Keratinocyte (primary cell): ENCODE results near the gene RERE. TPM values are rescaled to one million over a fixed set of nuclear protein-coding genes. Genes with fewer than 3 reads are reported as not detected.

Source experiments
- DNase-seq: peaks from one replicate; pipeline ENCODE4 v3.0.0-alpha.2; 2011; ENCODE audit warnings: low read depth, missing footprints, low spot score
- FAIRE-seq: peaks from 2 replicates; lab custom pipeline; 2011; peaks lifted over from hg19 to GRCh38; lab: Jason Lieb, UNC
- H2AFZ ChIP-seq: 2 replicates; pipeline ENCODE4 v1.6.0; 2012; ENCODE audit warnings: low read length, control low read depth, inconsistent platforms; ENCODE audit not compliant: control insufficient read depth
- H3K27ac ChIP-seq: 2 replicates; pipeline ENCODE4 v1.5.1; 2011; ENCODE audit warnings: low read length; ENCODE audit not compliant: control insufficient read depth, insufficient read depth
- H3K27me3 ChIP-seq: 3 replicates; pipeline ENCODE4 v1.6.0; 2011; ENCODE audit warnings: low read length; ENCODE audit not compliant: control insufficient read depth, insufficient read depth; ENCODE audit errors: extremely low read depth
- H3K36me3 ChIP-seq, 2 experiments: 2 replicates in 1 of 2; 3 replicates in 1 of 2; pipeline ENCODE4 v1.5.1; 2011; ENCODE audit warnings: low read length in 2 of 2, mild to moderate bottlenecking in 1 of 2; ENCODE audit not compliant: control insufficient read depth in 2 of 2, insufficient read depth in 2 of 2; ENCODE audit errors: extremely low read depth in 1 of 2
- H3K4me1 ChIP-seq: 3 replicates; pipeline ENCODE4 v1.5.1; 2011; ENCODE audit warnings: low read length; ENCODE audit not compliant: control insufficient read depth, insufficient read depth; ENCODE audit errors: extremely low read depth
- H3K4me2 ChIP-seq: 3 replicates; pipeline ENCODE4 v1.6.0; 2011; ENCODE audit warnings: low read depth, low read length; ENCODE audit not compliant: control insufficient read depth, insufficient read depth; ENCODE audit errors: extremely low read depth
- H3K4me3 ChIP-seq, 3 experiments: fragments of 200-600 bp in 1 of 3; sonication (generic) in 1 of 3; 2 replicates in 2 of 3; 3 replicates in 1 of 3; pipeline ENCODE4 v1.5.1; 2011 to 2016; ENCODE audit warnings: low read length in 3 of 3, mild to moderate bottlenecking in 3 of 3, control low read depth in 2 of 3, inconsistent platforms in 1 of 3, low read depth in 1 of 3, mixed read lengths in 1 of 3, mixed run types in 1 of 3, moderate library complexity in 1 of 3; ENCODE audit not compliant: control insufficient read depth in 2 of 3, insufficient read depth in 2 of 3; ENCODE audit errors: extremely low read depth in 1 of 3
- H3K79me2 ChIP-seq: 2 replicates; pipeline ENCODE4 v1.6.0; 2012; ENCODE audit warnings: low read length; ENCODE audit not compliant: control insufficient read depth, insufficient read depth
- H3K9ac ChIP-seq: 3 replicates; pipeline ENCODE4 v1.6.0; 2011; ENCODE audit warnings: low read length; ENCODE audit not compliant: control insufficient read depth, insufficient read depth; ENCODE audit errors: extremely low read depth
- H3K9me1 ChIP-seq: 3 replicates; pipeline ENCODE4 v1.6.0; 2011; ENCODE audit warnings: low read length; ENCODE audit not compliant: control insufficient read depth, insufficient read depth; ENCODE audit errors: extremely low read depth
- H3K9me3 ChIP-seq: 2 replicates; pipeline ENCODE4 v1.5.1; 2012; ENCODE audit warnings: low read depth, low read length; ENCODE audit not compliant: control insufficient read depth
- H4K20me1 ChIP-seq: 3 replicates; pipeline ENCODE4 v1.6.0; 2011; ENCODE audit warnings: low read length; ENCODE audit not compliant: control insufficient read depth, insufficient read depth; ENCODE audit errors: extremely low read depth
- EZH2 ChIP-seq: IDR thresholded peaks from one replicate; pipeline ENCODE4 v1.6.1; 2012; ENCODE audit warnings: inconsistent platforms, mild to moderate bottlenecking, low read length, moderate library complexity
- dilution Hi-C: fragments of 300-500 bp; cut with MboI; formaldehyde crosslinking; loops from one replicate; pipeline ENCODE4 v1.7.0; 2020; ENCODE audit warnings: low sequenced_read_pairs; ENCODE audit not compliant: extremely low pct_ligation_motif_present
- polyA plus RNA-seq, 5 experiments: library from polyadenylated mRNA; depleted of rRNA in 3 of 5; stranded (reverse) in 3 of 5; stranded (forward) in 1 of 5; unstranded in 1 of 5; fragments of >200 nt; gene quantifications; 1 replicate in 1 of 5; 2 replicates in 3 of 5; 3 replicates in 1 of 5; pipeline versions ENCODE4 v1.2.1 to v1.2.3, GENCODE V29; 2011 to 2012; ENCODE audit warnings: missing spikeins in 2 of 5, low read depth in 1 of 5, low replicate concordance in 1 of 5
- TF ChIP-seq, protein P1 (sequence below), 3 experiments: IDR thresholded peaks in 1 of 3; conservative IDR thresholded peaks in 1 of 3; optimal IDR thresholded peaks in 1 of 3; 2 replicates in 2 of 3; 3 replicates in 1 of 3; pipeline versions ENCODE3 to v1.5.1; 2011; ENCODE audit warnings: low read length in 3 of 3, mild to moderate bottlenecking in 3 of 3, moderate library complexity in 2 of 3, control low read depth in 1 of 3, inconsistent platforms in 1 of 3; ENCODE audit not compliant: insufficient read depth in 2 of 3; ENCODE audit errors: extremely low read depth in 1 of 3

RERE gene
- polyA plus RNA-seq, 1 donor (not counting 4 experiments of a cell fraction or from before 2014, with no cell fraction given): 3.8 TPM

- no peak for DNase-seq
- Histone ChIP-seq H4K20me1 (no peaks in the 10 kb centered on the region), H3K9me1 (no peaks in the 10 kb centered on the region), H3K9ac (no peak overlapping the region), H3K27ac (no peak overlapping the region), H3K79me2 (peaks cover 4% of the 10 kb centered on the region), H3K4me2 (no peak overlapping the region), H2AFZ (no peak overlapping the region), H3K27me3 (no peaks in the 10 kb centered on the region), H3K4me1 (peaks cover 9% of the 10 kb centered on the region), H3K4me3 (no peak overlapping the region), H3K36me3 (peaks cover 0 to 2% of the 10 kb centered on the region in 2 experiments), H3K9me3 (peaks cover 2% of the 10 kb centered on the region)
- dilution Hi-C loops: loop anchor here (25.0 kb wide), 1 partner anchor 100 kb away; no protein-coding TSS in a partner anchor
- peak; percentile 23 for FAIRE-seq
- TF ChIP-seq, protein P1, sequence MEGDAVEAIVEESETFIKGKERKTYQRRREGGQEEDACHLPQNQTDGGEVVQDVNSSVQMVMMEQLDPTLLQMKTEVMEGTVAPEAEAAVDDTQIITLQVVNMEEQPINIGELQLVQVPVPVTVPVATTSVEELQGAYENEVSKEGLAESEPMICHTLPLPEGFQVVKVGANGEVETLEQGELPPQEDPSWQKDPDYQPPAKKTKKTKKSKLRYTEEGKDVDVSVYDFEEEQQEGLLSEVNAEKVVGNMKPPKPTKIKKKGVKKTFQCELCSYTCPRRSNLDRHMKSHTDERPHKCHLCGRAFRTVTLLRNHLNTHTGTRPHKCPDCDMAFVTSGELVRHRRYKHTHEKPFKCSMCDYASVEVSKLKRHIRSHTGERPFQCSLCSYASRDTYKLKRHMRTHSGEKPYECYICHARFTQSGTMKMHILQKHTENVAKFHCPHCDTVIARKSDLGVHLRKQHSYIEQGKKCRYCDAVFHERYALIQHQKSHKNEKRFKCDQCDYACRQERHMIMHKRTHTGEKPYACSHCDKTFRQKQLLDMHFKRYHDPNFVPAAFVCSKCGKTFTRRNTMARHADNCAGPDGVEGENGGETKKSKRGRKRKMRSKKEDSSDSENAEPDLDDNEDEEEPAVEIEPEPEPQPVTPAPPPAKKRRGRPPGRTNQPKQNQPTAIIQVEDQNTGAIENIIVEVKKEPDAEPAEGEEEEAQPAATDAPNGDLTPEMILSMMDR (optimal IDR thresholded peaks at IDR 0.05 in 1 of 3, IDR thresholded peaks at IDR 0.05 in 1 of 3, conservative IDR thresholded peaks at IDR 0.05 in 1 of 3; ENCODE audit: extremely low read depth in 1 of 3, insufficient read depth in 2 of 3, low read length in 3 of 3): no peak
- TF ChIP-seq EZH2: no peak
Observed at GRCh38 chr1:8736927-8737326, 80.5 kb downstream of the RERE start.

DNA sequence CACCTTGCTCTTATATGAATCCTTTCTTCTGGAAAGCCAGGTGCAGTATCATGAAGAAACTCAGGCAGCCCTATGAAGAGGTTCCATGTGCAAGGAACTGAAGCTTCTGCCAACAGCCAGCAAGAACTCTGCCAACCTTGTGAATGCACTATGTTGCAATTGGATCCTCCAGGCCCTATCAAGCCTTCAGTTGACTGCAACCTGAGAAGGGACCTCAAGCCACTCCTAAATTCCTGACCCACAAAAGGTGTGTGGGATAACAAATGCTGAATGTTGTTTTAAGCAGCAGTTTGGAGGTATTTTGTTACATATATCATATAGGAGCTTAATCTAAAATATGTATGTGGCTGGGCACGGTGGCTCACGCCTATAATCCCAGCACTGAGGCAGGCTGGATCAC lies 84.0 kb downstream of the RERE start:
- no peaks in the 10 kb centered on the region for H3K4me1 ChIP-seq
- FAIRE-seq (peak; percentile 51), DNase-seq (no peak)
- H3K27ac ChIP-seq: no peak overlapping the region
- H3K36me3 ChIP-seq: no peaks in the 10 kb centered on the region
- H3K79me2 ChIP-seq: no peaks in the 10 kb centered on the region
- dilution Hi-C loops: loop anchor here (25.0 kb wide), 1 partner anchor 96 kb away; no protein-coding TSS in a partner anchor
- TF ChIP-seq EZH2: no peak
- TF ChIP-seq, protein P1 (optimal IDR thresholded peaks at IDR 0.05 in 1 of 3, IDR thresholded peaks at IDR 0.05 in 1 of 3, conservative IDR thresholded peaks at IDR 0.05 in 1 of 3; ENCODE audit: extremely low read depth in 1 of 3, insufficient read depth in 2 of 3, low read length in 3 of 3): no peak
- H3K9me3 ChIP-seq: no peaks in the 10 kb centered on the region
- no peaks in the 10 kb centered on the region for H3K9me1 ChIP-seq
- no peak overlapping the region for H3K4me3 ChIP-seq
- H3K27me3 ChIP-seq: no peaks in the 10 kb centered on the region
- no peak overlapping the region for H2AFZ ChIP-seq
- H3K4me2 ChIP-seq: no peak overlapping the region
- H3K9ac ChIP-seq: no peak overlapping the region
- no peaks in the 10 kb centered on the region for H4K20me1 ChIP-seq
